Hepatocyte (in vitro differentiated cells): ENCODE results near the gene CASTOR1. TPM values are rescaled to one million over a fixed set of nuclear protein-coding genes. Genes with fewer than 3 reads are reported as not detected.

Experiments used
- DNase-seq: peaks from one replicate; pipeline ENCODE4 v3.0.0-alpha.2; 2016; ENCODE audit warnings: low spot score
- H2AFZ ChIP-seq: fragments of 200-600 bp; sonication (generic); 2 replicates; pipeline ENCODE4 v1.6.0; 2016; ENCODE audit warnings: antibody characterized with exemption, mild to moderate bottlenecking
- H3K27ac ChIP-seq: fragments of 200-600 bp; sonication (generic); 2 replicates; pipeline ENCODE4 v1.5.1; 2016; ENCODE audit warnings: mild to moderate bottlenecking
- H3K27me3 ChIP-seq: fragments of 200-600 bp; sonication (generic); 2 replicates; pipeline ENCODE4 v1.6.1; 2016
- H3K36me3 ChIP-seq: fragments of 200-600 bp; sonication (generic); replicated peaks from 2 replicates; pipeline ENCODE4 v1.5.1; 2016; ENCODE audit warnings: low read depth; ENCODE audit not compliant: insufficient read depth
- H3K4me1 ChIP-seq: fragments of 200-600 bp; sonication (generic); 2 replicates; pipeline ENCODE4 v1.5.1; 2016; ENCODE audit warnings: mild to moderate bottlenecking, moderate library complexity; ENCODE audit not compliant: insufficient read depth
- H3K4me2 ChIP-seq: fragments of 200-600 bp; sonication (generic); 2 replicates; pipeline ENCODE4 v1.6.0; 2016
- H3K4me3 ChIP-seq: fragments of 200-600 bp; sonication (generic); 2 replicates; pipeline ENCODE4 v1.5.1; 2016; ENCODE audit warnings: mild to moderate bottlenecking
- H3K79me2 ChIP-seq: fragments of 200-600 bp; sonication (generic); 2 replicates; pipeline ENCODE4 v1.6.0; 2017; ENCODE audit warnings: mild to moderate bottlenecking
- H3K9me2 ChIP-seq: fragments of 200-600 bp; sonication (generic); replicated peaks from 2 replicates; pipeline ENCODE4 v1.6.0; 2017; ENCODE audit warnings: mild to moderate bottlenecking; ENCODE audit not compliant: insufficient read depth
- H3K9me3 ChIP-seq: fragments of 200-600 bp; sonication (generic); 2 replicates; pipeline ENCODE4 v1.5.1; 2016; ENCODE audit warnings: low read depth, mild to moderate bottlenecking
- H4K20me1 ChIP-seq: fragments of 200-600 bp; sonication (generic); 2 replicates; pipeline ENCODE4 v1.6.0; 2016; ENCODE audit warnings: mild to moderate bottlenecking; ENCODE audit not compliant: insufficient read depth, poor library complexity, severe bottlenecking
- EZH2 ChIP-seq: fragments of 200-600 bp; sonication (generic); IDR thresholded peaks from 2 replicates; pipeline ENCODE4 v1.6.1; 2016; ENCODE audit warnings: antibody characterized with exemption, mild to moderate bottlenecking, borderline replicate concordance
- EZH2phosphoT487 ChIP-seq: fragments of 200-600 bp; sonication (generic); IDR thresholded peaks from one replicate; pipeline ENCODE4 v1.6.1; 2018; ENCODE audit warnings: antibody characterized with exemption, mild to moderate bottlenecking, low read depth, moderate library complexity; ENCODE audit not compliant: unreplicated experiment, severe bottlenecking
- WGBS: methylation state at CpG from one replicate; pipeline ENCODE4 v1.1.6; 2016; ENCODE audit warnings: low lambda C conversion rate; ENCODE audit errors: missing lambda C conversion rate; 5-methylcytosine and 5-hydroxymethylcytosine counted together
- polyA plus RNA-seq: library from polyadenylated mRNA; unstranded; fragments of >200 nt; fragmentation: Nextera tagmentation; extraction: Ambion mirVana; gene quantifications from 2 replicates; pipeline ENCODE4 v1.2.1, GENCODE V29; 2016
- total RNA-seq: library from RNA; depleted of rRNA; stranded (reverse); fragments of >200 nt; gene quantifications from 2 replicates; pipeline ENCODE4 v1.2.3, GENCODE V29; 2014
- TF ChIP-seq, protein P1 (sequence below): fragments of 200-600 bp; sonication (generic); IDR thresholded peaks from 2 replicates; pipeline ENCODE4 v1.5.1; 2016; ENCODE audit warnings: antibody characterized with exemption, mild to moderate bottlenecking; ENCODE audit not compliant: poor library complexity

The CASTOR1 gene
- total and polyA plus RNA-seq, 2 experiments from 2014 or later: 30.9 to 53.5 TPM

GRCh38 chr22:30321461-30321860 lies 32.2 kb upstream of the CASTOR1 start:
- 92% methylated on average over 2 of the region's 2 CpGs for WGBS
- H3K79me2 ChIP-seq: peaks cover 95% of the 10 kb centered on the region
- H4K20me1 ChIP-seq: peaks cover 37% of the 10 kb centered on the region
- H3K27ac ChIP-seq: no peak overlapping the region
- H3K4me3 ChIP-seq: no peak overlapping the region
- H3K9me3 ChIP-seq: no peaks in the 10 kb centered on the region
- H3K9me2 ChIP-seq: no peaks in the 10 kb centered on the region
- TF ChIP-seq, protein P1, sequence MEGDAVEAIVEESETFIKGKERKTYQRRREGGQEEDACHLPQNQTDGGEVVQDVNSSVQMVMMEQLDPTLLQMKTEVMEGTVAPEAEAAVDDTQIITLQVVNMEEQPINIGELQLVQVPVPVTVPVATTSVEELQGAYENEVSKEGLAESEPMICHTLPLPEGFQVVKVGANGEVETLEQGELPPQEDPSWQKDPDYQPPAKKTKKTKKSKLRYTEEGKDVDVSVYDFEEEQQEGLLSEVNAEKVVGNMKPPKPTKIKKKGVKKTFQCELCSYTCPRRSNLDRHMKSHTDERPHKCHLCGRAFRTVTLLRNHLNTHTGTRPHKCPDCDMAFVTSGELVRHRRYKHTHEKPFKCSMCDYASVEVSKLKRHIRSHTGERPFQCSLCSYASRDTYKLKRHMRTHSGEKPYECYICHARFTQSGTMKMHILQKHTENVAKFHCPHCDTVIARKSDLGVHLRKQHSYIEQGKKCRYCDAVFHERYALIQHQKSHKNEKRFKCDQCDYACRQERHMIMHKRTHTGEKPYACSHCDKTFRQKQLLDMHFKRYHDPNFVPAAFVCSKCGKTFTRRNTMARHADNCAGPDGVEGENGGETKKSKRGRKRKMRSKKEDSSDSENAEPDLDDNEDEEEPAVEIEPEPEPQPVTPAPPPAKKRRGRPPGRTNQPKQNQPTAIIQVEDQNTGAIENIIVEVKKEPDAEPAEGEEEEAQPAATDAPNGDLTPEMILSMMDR: no peak
- TF ChIP-seq EZH2: no peak
- no peak for TF ChIP-seq EZH2phosphoT487
- no peaks in the 10 kb centered on the region for H3K27me3 ChIP-seq
- no peaks in the 10 kb centered on the region for H3K36me3 ChIP-seq
- no peak for DNase-seq
- H3K4me1 ChIP-seq: peaks cover 24% of the 10 kb centered on the region
- H3K4me2 ChIP-seq: no peak overlapping the region
- H2AFZ ChIP-seq: no peak overlapping the region

GRCh38 chr22:30320021-30320556 lies 30.8 kb upstream of the CASTOR1 start:
- DNase-seq: no peak
- Histone ChIP-seq H3K9me3 (no peaks in the 10 kb centered on the region), H3K79me2 (peaks cover 99% of the 10 kb centered on the region), H3K27me3 (no peaks in the 10 kb centered on the region), H3K4me3 (no peak overlapping the region), H3K4me1 (peaks cover 16% of the 10 kb centered on the region), H3K27ac (no peak overlapping the region), H4K20me1 (peaks cover 37% of the 10 kb centered on the region), H3K36me3 (no peaks in the 10 kb centered on the region), H3K4me2 (no peak overlapping the region), H3K9me2 (no peaks in the 10 kb centered on the region), H2AFZ (no peak overlapping the region)
- WGBS: 97% methylated on average over 3 of the region's 3 CpGs
- TF ChIP-seq EZH2phosphoT487: no peak
- TF ChIP-seq, protein P1: no peak
- no peak for TF ChIP-seq EZH2

DNA sequence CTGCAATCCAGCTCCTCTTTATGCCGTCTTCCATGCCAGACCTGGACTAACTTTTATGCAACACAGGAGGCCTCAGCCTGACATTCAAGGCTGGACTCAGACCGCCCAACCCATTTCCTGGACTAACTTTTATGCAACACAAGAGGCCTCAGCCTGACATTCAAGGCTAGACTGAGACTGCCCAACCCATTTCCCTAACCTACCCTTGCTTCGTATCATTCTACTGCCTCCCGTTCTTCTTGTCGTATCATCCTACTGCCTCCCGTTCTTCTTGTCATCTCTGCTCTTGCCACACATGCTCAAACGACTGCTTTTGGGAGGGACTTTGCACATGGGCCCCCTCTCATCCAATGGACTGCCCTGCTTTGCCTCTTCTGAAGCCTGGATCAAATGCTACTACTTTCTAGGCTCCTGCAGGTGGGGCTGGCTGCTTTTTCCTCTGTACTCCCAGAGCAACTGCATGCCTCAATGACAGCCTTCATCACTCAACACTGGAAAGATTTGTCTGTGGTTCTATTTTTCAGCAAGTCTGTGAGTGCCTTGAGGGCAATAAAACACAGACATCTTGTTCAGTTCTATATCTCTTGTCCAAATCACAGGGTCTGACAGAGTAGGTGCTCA lies 29.6 kb upstream of the CASTOR1 start:
- H3K79me2 ChIP-seq: peaks cover 100% of the 10 kb centered on the region
- TF ChIP-seq EZH2: no peak
- no peak for TF ChIP-seq EZH2phosphoT487
- TF ChIP-seq, protein P1: no peak
- no peak overlapping the region for H3K27ac ChIP-seq
- H3K36me3 ChIP-seq: no peaks in the 10 kb centered on the region
- no peak for DNase-seq
- no peak overlapping the region for H3K4me2 ChIP-seq
- no peaks in the 10 kb centered on the region for H3K27me3 ChIP-seq
- H3K4me1 ChIP-seq: peaks cover 12% of the 10 kb centered on the region
- H3K9me2 ChIP-seq: no peaks in the 10 kb centered on the region
- no peaks in the 10 kb centered on the region for H3K9me3 ChIP-seq
- H3K4me3 ChIP-seq: no peak overlapping the region
- no peak overlapping the region for H2AFZ ChIP-seq
- peaks cover 34% of the 10 kb centered on the region for H4K20me1 ChIP-seq
- 82% methylated on average over 7 of the region's 7 CpGs for WGBS
